Lung (tissue), 12 donors: ENCODE measurements around the gene CNTNAP2. TPM values are rescaled to one million over a fixed set of nuclear protein-coding genes. Genes with fewer than 3 reads are reported as not detected.
"Not testable (repeated sequence)": the region's sequence is repeated elsewhere in the genome, so short reads cannot be mapped to it uniquely, and the experiment has no call there.

Experiments
- ATAC-seq: fragments of 200-7000 bp; cut with Tn5 transposase; one replicate; pipeline ENCODE4 v1.9.1; 2020; ENCODE audit warnings: moderate number of reproducible peaks; ENCODE audit not compliant: insufficient read depth, low FRiP score
- DNase-seq, 3 donors: peaks; one replicate each; pipeline ENCODE4 v3.0.0-alpha.2; 2013 to 2017
- H3K27ac ChIP-seq, 2 donors: one replicate each; pipeline ENCODE4 v1.5.1; 2013; ENCODE audit warnings: mild to moderate bottlenecking in 2 of 2, moderate library complexity in 2 of 2, control low read depth in 1 of 2, inconsistent platforms in 1 of 2, low read depth in 1 of 2, low read length in 1 of 2
- H3K27me3 ChIP-seq, 3 donors: one replicate each; pipeline ENCODE4 v1.5.1; 2013; ENCODE audit warnings: low read length in 2 of 3; ENCODE audit not compliant: control insufficient read depth in 3 of 3, insufficient read depth in 3 of 3
- H3K36me3 ChIP-seq, 4 donors: one replicate each; pipeline ENCODE4 v1.5.1; 2013; ENCODE audit warnings: low read length in 4 of 4, mild to moderate bottlenecking in 1 of 4, moderate library complexity in 1 of 4; ENCODE audit not compliant: control insufficient read depth in 4 of 4, insufficient read depth in 4 of 4
- H3K4me1 ChIP-seq, 5 donors: one replicate each; pipeline ENCODE4 v1.5.1; 2013; ENCODE audit warnings: low read length in 5 of 5, mild to moderate bottlenecking in 2 of 5, moderate library complexity in 1 of 5; ENCODE audit not compliant: control insufficient read depth in 5 of 5, insufficient read depth in 5 of 5
- H3K4me3 ChIP-seq: one replicate; pipeline ENCODE4 v1.5.1; 2013; ENCODE audit warnings: mild to moderate bottlenecking, control low read depth, moderate library complexity
- H3K9ac ChIP-seq, 2 donors: one replicate each; pipeline ENCODE4 v1.5.1; 2013; ENCODE audit warnings: low read length in 2 of 2, control low read depth in 1 of 2; ENCODE audit not compliant: insufficient read depth in 1 of 2
- H3K9me3 ChIP-seq, 4 donors: one replicate each; pipeline ENCODE4 v1.5.1; 2013; ENCODE audit warnings: low read length in 3 of 4, mild to moderate bottlenecking in 1 of 4, moderate library complexity in 1 of 4; ENCODE audit not compliant: control insufficient read depth in 4 of 4, insufficient read depth in 3 of 4
- CTCF ChIP-seq: IDR thresholded peaks from 2 replicates; pipeline ENCODE4 v1.5.1; 2012; ENCODE audit warnings: mild to moderate bottlenecking; ENCODE audit errors: control extremely low read depth, extremely low read depth
- WGBS, 2 donors: extraction: QIAGEN DNeasy Blood & Tissue Kit; methylation state at CpG; one replicate each; pipeline ENCODE4 v1.1.7; 2013; 5-methylcytosine and 5-hydroxymethylcytosine counted together
- polyA plus RNA-seq, 2 donors: library from polyadenylated mRNA; stranded (reverse); fragments of 200-250 nt; gene quantifications; one replicate each; pipeline ENCODE4 v1.2.1, GENCODE V29; 2013
- total RNA-seq, 2 donors: library from RNA; depleted of rRNA in 1 of 2; stranded (reverse); fragments of >200 nt in 1 of 2; gene quantifications; one replicate each; pipeline ENCODE4 v1.2.1, GENCODE V29; 2014 to 2021
- donor health status: control.
- donor health status: control.
- donor health status: Bipolar disorder and iron deficiency.
- donor health status: healthy.
- donor health status: DM: yes; HTN: yes; CAD: no.

Gene CNTNAP2
- total and polyA plus RNA-seq, 4 donors = 0.18 to 45.3 (median 0.52) TPM

GRCh38 chr7:146242661-146243060, 126.1 kb downstream of the CNTNAP2 start:
- no peak overlapping the region for H3K27ac ChIP-seq
- no peaks in the 10 kb centered on the region for H3K9me3 ChIP-seq
- no peaks in the 10 kb centered on the region for H3K36me3 ChIP-seq
- no peaks in the 10 kb centered on the region for H3K27me3 ChIP-seq
- H3K4me1 ChIP-seq = no peaks in the 10 kb centered on the region
- no peak for TF ChIP-seq CTCF
- no peak overlapping the region for H3K4me3 ChIP-seq
- no peak overlapping the region for H3K9ac ChIP-seq
- no peak for DNase-seq
- ATAC-seq = no peak

- ATAC-seq, H3K9me3 ChIP-seq, H3K9ac ChIP-seq, H3K27ac ChIP-seq, H3K27me3 ChIP-seq, H3K36me3 ChIP-seq, H3K4me1 ChIP-seq, H3K4me3 ChIP-seq: not testable (repeated sequence)
- peak in 1 of 3 donors; percentile 13 for DNase-seq
- 51 to 54% methylated on average over 15 of the region's 15 CpGs for WGBS, 2 donors
Measured at GRCh38 chr7:146247991-146248390, 131.4 kb downstream of the CNTNAP2 start.

- not testable (repeated sequence) for H3K27me3 ChIP-seq, ATAC-seq, H3K27ac ChIP-seq, H3K9me3 ChIP-seq, H3K36me3 ChIP-seq, DNase-seq, H3K4me1 ChIP-seq, H3K9ac ChIP-seq, H3K4me3 ChIP-seq
- 50 to 52% methylated on average over 7 of the region's 7 CpGs for WGBS, 2 donors
Measured at GRCh38 chr7:146248744-146249143, 132.1 kb downstream of the CNTNAP2 start.

GRCh38 chr7:146249272-146249671, 132.7 kb downstream of the CNTNAP2 start:
- Histone ChIP-seq H3K9me3 (no peaks in the 10 kb centered on the region), H3K4me3 (no peak overlapping the region), H3K27me3 (no peaks in the 10 kb centered on the region), H3K4me1 (no peaks in the 10 kb centered on the region), H3K27ac (no peak overlapping the region), H3K9ac (no peak overlapping the region), H3K36me3 (no peaks in the 10 kb centered on the region)
- WGBS, 2 donors = 37 to 42% methylated on average over 2 of the region's 2 CpGs
- ATAC-seq (no peak), DNase-seq (no peak)
- no peak for TF ChIP-seq CTCF

GRCh38 chr7:146255609-146256008, 139.0 kb downstream of the CNTNAP2 start:
- 76 to 79% methylated on average over 3 of the region's 3 CpGs for WGBS, 2 donors
- DNase-seq (no peak), ATAC-seq (no peak)
- Histone ChIP-seq H3K27me3 (no peaks in the 10 kb centered on the region), H3K4me3 (no peak overlapping the region), H3K9me3 (no peaks in the 10 kb centered on the region), H3K9ac (no peak overlapping the region), H3K36me3 (no peaks in the 10 kb centered on the region), H3K27ac (no peak overlapping the region), H3K4me1 (no peaks in the 10 kb centered on the region)
- no peak for TF ChIP-seq CTCF
